DND-41 (cell line): Measurements from ENCODE around the gene CAMK4.

Source experiments
- ATAC-seq: fragments of 200-7000 bp; cut with Tn5 transposase; 3 replicates; pipeline ENCODE4 v1.9.1; 2021; ENCODE audit warnings: low read depth; ENCODE audit not compliant: insufficient read depth
- DNase-seq: peaks from one replicate; pipeline ENCODE4 v3.0.0-alpha.2; 2020
- H2AFZ ChIP-seq: 2 replicates; pipeline ENCODE4 v1.6.0; 2012; ENCODE audit warnings: low read depth, low read length
- H3K27ac ChIP-seq: 2 replicates; pipeline ENCODE4 v1.5.1; 2012; ENCODE audit warnings: low read length, inconsistent platforms
- H3K27me3 ChIP-seq: fragments of 200-600 bp; sonication (generic); 2 replicates; pipeline ENCODE4 v1.6.0; 2012; ENCODE audit warnings: low read length, mild to moderate bottlenecking, inconsistent platforms; ENCODE audit not compliant: insufficient read depth, poor library complexity
- H3K36me3 ChIP-seq: 2 replicates; pipeline ENCODE4 v1.5.1; 2012; ENCODE audit warnings: low read length, inconsistent platforms; ENCODE audit not compliant: insufficient read depth
- H3K4me1 ChIP-seq: 2 replicates; pipeline ENCODE4 v1.5.1; 2012; ENCODE audit warnings: mild to moderate bottlenecking, low read length; ENCODE audit not compliant: insufficient read depth
- H3K4me2 ChIP-seq: 2 replicates; pipeline ENCODE4 v1.6.0; 2012; ENCODE audit warnings: mild to moderate bottlenecking, moderate library complexity, low read length, inconsistent platforms; ENCODE audit not compliant: insufficient read depth
- H3K4me3 ChIP-seq, 2 experiments: fragments of 200-600 bp in 1 of 2; shearing (Covaris generic) in 1 of 2; 2 replicates each; pipeline ENCODE4 v1.5.1; 2012 to 2016; ENCODE audit warnings: inconsistent platforms in 2 of 2, low read length in 2 of 2, mild to moderate bottlenecking in 2 of 2, low read depth in 1 of 2, moderate library complexity in 1 of 2
- H3K79me2 ChIP-seq: 2 replicates; pipeline ENCODE4 v1.6.0; 2012; ENCODE audit warnings: low read length, inconsistent platforms; ENCODE audit not compliant: insufficient read depth
- H3K9ac ChIP-seq: 2 replicates; pipeline ENCODE4 v1.6.0; 2012; ENCODE audit warnings: low read depth, mild to moderate bottlenecking, inconsistent platforms, low read length, moderate library complexity
- H3K9me3 ChIP-seq: 2 replicates; pipeline ENCODE4 v1.5.1; 2012; ENCODE audit warnings: low read length, moderate library complexity, mild to moderate bottlenecking, inconsistent platforms; ENCODE audit not compliant: insufficient read depth, severe bottlenecking
- H4K20me1 ChIP-seq: 2 replicates; pipeline ENCODE4 v1.6.0; 2012; ENCODE audit warnings: low read length; ENCODE audit not compliant: insufficient read depth
- EZH2 ChIP-seq: IDR thresholded peaks from 3 replicates; pipeline ENCODE4 v1.6.1; 2012; ENCODE audit warnings: borderline replicate concordance, low read depth, mild to moderate bottlenecking, moderate library complexity, low read length, inconsistent platforms; ENCODE audit not compliant: severe bottlenecking
- TF ChIP-seq, protein P1 (sequence below): IDR thresholded peaks from 2 replicates; pipeline ENCODE4 v1.5.1; 2012; ENCODE audit warnings: borderline replicate concordance, low read length, moderate library complexity, mild to moderate bottlenecking; ENCODE audit not compliant: poor library complexity, severe bottlenecking; ENCODE audit errors: extremely low read depth

Gene CAMK4

DNA sequence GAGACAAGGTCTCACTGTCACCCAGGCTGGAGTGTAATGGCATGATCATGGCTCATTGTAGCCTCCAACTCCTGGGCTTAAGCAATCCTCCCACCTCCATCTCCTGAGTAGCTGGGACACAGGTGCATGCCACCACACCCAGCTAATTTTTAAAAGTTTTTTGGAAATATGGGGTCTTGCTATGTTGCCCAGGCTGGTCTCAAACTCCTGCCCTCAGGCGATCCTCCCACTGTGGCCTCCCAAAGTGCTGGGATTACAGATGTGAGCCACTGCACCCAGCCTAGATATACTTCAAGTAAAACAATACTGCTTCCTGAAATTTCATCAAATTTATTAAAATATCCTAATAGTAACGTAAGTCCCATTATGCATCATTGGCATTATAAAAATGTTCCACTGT, 254.7 kb downstream of the CAMK4 start:
- H3K36me3 ChIP-seq: peaks cover 8% of the 10 kb centered on the region; the same call in 1 of the 2 replicates
- no peaks in the 10 kb centered on the region for H3K4me1 ChIP-seq
- no peaks in the 10 kb centered on the region for H3K9me3 ChIP-seq
- no peak overlapping the region for H2AFZ ChIP-seq
- H3K27ac ChIP-seq: no peak overlapping the region
- no peak overlapping the region for H3K9ac ChIP-seq
- no peaks in the 10 kb centered on the region for H4K20me1 ChIP-seq
- H3K79me2 ChIP-seq: no peaks in the 10 kb centered on the region
- DNase-seq (no peak), ATAC-seq (no peak)
- no peaks in the 10 kb centered on the region for H3K27me3 ChIP-seq
- no peak overlapping the region for H3K4me2 ChIP-seq
- no peak for TF ChIP-seq EZH2
- H3K4me3 ChIP-seq: no peak overlapping the region

DNA sequence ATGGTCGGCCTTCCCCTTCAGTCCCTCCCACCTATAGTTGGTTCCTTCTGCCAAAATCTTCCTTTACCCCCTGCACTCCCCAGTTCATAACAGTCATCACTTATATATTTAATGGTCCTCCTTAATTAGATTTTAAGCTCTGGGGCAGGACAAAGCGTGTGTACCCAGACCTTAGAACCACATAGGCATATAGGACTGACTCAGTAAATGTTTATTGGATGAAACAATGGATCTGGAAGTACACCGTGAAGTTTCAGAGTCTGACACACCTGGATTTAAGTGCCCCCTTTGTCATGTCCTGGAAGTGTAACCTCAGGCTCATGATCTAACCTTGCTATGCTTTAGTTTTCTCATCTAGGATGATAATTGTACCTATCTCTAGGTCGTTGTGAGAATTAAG, 256.2 kb downstream of the CAMK4 start:
- Histone ChIP-seq H3K27me3 (no peaks in the 10 kb centered on the region), H3K4me1 (no peaks in the 10 kb centered on the region), H2AFZ (no peak overlapping the region; the same call in 1 of the 2 replicates), H3K79me2 (no peaks in the 10 kb centered on the region), H3K36me3 (peaks cover 14% of the 10 kb centered on the region), H3K27ac (no peak overlapping the region), H4K20me1 (no peaks in the 10 kb centered on the region), H3K4me3 (no peak overlapping the region), H3K4me2 (no peak overlapping the region), H3K9me3 (no peaks in the 10 kb centered on the region), H3K9ac (no peak overlapping the region)
- DNase-seq: no peak
- ATAC-seq: no peak
- TF ChIP-seq, protein P1, sequence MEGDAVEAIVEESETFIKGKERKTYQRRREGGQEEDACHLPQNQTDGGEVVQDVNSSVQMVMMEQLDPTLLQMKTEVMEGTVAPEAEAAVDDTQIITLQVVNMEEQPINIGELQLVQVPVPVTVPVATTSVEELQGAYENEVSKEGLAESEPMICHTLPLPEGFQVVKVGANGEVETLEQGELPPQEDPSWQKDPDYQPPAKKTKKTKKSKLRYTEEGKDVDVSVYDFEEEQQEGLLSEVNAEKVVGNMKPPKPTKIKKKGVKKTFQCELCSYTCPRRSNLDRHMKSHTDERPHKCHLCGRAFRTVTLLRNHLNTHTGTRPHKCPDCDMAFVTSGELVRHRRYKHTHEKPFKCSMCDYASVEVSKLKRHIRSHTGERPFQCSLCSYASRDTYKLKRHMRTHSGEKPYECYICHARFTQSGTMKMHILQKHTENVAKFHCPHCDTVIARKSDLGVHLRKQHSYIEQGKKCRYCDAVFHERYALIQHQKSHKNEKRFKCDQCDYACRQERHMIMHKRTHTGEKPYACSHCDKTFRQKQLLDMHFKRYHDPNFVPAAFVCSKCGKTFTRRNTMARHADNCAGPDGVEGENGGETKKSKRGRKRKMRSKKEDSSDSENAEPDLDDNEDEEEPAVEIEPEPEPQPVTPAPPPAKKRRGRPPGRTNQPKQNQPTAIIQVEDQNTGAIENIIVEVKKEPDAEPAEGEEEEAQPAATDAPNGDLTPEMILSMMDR: no peak
- no peak for TF ChIP-seq EZH2

DNA sequence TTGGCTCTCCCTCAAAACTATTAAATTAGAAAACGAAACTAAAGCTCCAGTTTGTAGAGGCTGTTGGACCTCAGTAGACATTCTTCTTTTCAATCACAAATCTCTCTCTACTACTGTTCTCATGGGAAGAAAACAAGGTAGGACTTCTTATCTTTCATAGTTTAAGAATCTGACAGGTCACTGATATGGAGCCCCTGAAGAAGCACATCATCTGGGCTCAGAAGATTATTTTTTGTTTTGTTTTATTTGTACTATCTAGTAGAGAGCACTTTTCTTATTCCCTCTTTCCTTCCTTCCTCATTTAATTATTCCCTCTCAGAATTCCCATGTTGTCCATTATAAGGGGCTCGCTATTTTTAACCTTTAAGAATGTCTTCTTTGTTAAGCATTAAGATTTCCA, 261.9 kb downstream of the CAMK4 start:
- ATAC-seq: no peak
- Histone ChIP-seq H3K9me3 (no peaks in the 10 kb centered on the region), H3K36me3 (peaks cover 7% of the 10 kb centered on the region), H2AFZ (no peak overlapping the region), H4K20me1 (no peaks in the 10 kb centered on the region), H3K27ac (no peak overlapping the region), H3K4me1 (no peaks in the 10 kb centered on the region), H3K4me2 (no peak overlapping the region), H3K4me3 (no peak overlapping the region), H3K27me3 (no peaks in the 10 kb centered on the region), H3K79me2 (no peaks in the 10 kb centered on the region), H3K9ac (no peak overlapping the region)
- TF ChIP-seq, protein P1: no peak
- no peak for TF ChIP-seq EZH2
- DNase-seq: no peak

DNA sequence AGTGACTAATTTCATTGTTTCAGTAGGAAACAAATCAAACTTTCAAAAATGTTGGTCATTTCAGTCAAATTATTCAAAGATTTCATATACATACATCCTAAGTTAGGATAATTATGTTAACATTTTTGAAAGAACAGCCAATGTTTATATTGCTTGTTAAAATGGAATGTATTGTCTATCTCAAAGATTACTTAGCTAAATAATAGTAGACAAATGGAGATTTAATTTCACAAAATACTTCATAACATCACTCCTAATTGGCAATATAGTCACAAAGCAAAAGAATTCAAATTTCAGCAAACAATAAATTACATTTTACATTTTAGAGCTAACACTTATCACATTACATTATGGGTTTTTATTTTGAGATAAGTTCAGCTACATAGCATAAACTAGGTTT, 262.7 kb downstream of the CAMK4 start:
- Histone ChIP-seq H3K27ac (no peak overlapping the region), H3K4me2 (no peak overlapping the region), H4K20me1 (no peaks in the 10 kb centered on the region), H3K36me3 (peaks cover 7% of the 10 kb centered on the region), H3K4me3 (no peak overlapping the region), H3K27me3 (no peaks in the 10 kb centered on the region), H3K79me2 (no peaks in the 10 kb centered on the region), H3K4me1 (no peaks in the 10 kb centered on the region), H3K9ac (no peak overlapping the region), H3K9me3 (no peaks in the 10 kb centered on the region), H2AFZ (no peak overlapping the region)
- TF ChIP-seq, protein P1: no peak
- no peak for TF ChIP-seq EZH2
- ATAC-seq (no peak), DNase-seq (no peak)
